Keratinocyte (primary cell): ENCODE measurements around the gene KBTBD12. TPM values are rescaled to one million over a fixed set of nuclear protein-coding genes. Genes with fewer than 3 reads are reported as not detected.

Experiments
- DNase-seq: peaks from one replicate; pipeline ENCODE4 v3.0.0-alpha.2; 2011; ENCODE audit warnings: low read depth, missing footprints, low spot score
- FAIRE-seq: peaks from 2 replicates; lab custom pipeline; 2011; peaks lifted over from hg19 to GRCh38; lab: Jason Lieb, UNC
- H2AFZ ChIP-seq: 2 replicates; pipeline ENCODE4 v1.6.0; 2012; ENCODE audit warnings: low read length, control low read depth, inconsistent platforms; ENCODE audit not compliant: control insufficient read depth
- H3K27ac ChIP-seq: 2 replicates; pipeline ENCODE4 v1.5.1; 2011; ENCODE audit warnings: low read length; ENCODE audit not compliant: control insufficient read depth, insufficient read depth
- H3K27me3 ChIP-seq: 3 replicates; pipeline ENCODE4 v1.6.0; 2011; ENCODE audit warnings: low read length; ENCODE audit not compliant: control insufficient read depth, insufficient read depth; ENCODE audit errors: extremely low read depth
- H3K36me3 ChIP-seq, 2 experiments: 2 replicates in 1 of 2; 3 replicates in 1 of 2; pipeline ENCODE4 v1.5.1; 2011; ENCODE audit warnings: low read length in 2 of 2, mild to moderate bottlenecking in 1 of 2; ENCODE audit not compliant: control insufficient read depth in 2 of 2, insufficient read depth in 2 of 2; ENCODE audit errors: extremely low read depth in 1 of 2
- H3K4me1 ChIP-seq: 3 replicates; pipeline ENCODE4 v1.5.1; 2011; ENCODE audit warnings: low read length; ENCODE audit not compliant: control insufficient read depth, insufficient read depth; ENCODE audit errors: extremely low read depth
- H3K4me2 ChIP-seq: 3 replicates; pipeline ENCODE4 v1.6.0; 2011; ENCODE audit warnings: low read depth, low read length; ENCODE audit not compliant: control insufficient read depth, insufficient read depth; ENCODE audit errors: extremely low read depth
- H3K4me3 ChIP-seq, 3 experiments: fragments of 200-600 bp in 1 of 3; sonication (generic) in 1 of 3; 2 replicates in 2 of 3; 3 replicates in 1 of 3; pipeline ENCODE4 v1.5.1; 2011 to 2016; ENCODE audit warnings: low read length in 3 of 3, mild to moderate bottlenecking in 3 of 3, control low read depth in 2 of 3, inconsistent platforms in 1 of 3, low read depth in 1 of 3, mixed read lengths in 1 of 3, mixed run types in 1 of 3, moderate library complexity in 1 of 3; ENCODE audit not compliant: control insufficient read depth in 2 of 3, insufficient read depth in 2 of 3; ENCODE audit errors: extremely low read depth in 1 of 3
- H3K79me2 ChIP-seq: 2 replicates; pipeline ENCODE4 v1.6.0; 2012; ENCODE audit warnings: low read length; ENCODE audit not compliant: control insufficient read depth, insufficient read depth
- H3K9ac ChIP-seq: 3 replicates; pipeline ENCODE4 v1.6.0; 2011; ENCODE audit warnings: low read length; ENCODE audit not compliant: control insufficient read depth, insufficient read depth; ENCODE audit errors: extremely low read depth
- H3K9me1 ChIP-seq: 3 replicates; pipeline ENCODE4 v1.6.0; 2011; ENCODE audit warnings: low read length; ENCODE audit not compliant: control insufficient read depth, insufficient read depth; ENCODE audit errors: extremely low read depth
- H3K9me3 ChIP-seq: 2 replicates; pipeline ENCODE4 v1.5.1; 2012; ENCODE audit warnings: low read depth, low read length; ENCODE audit not compliant: control insufficient read depth
- H4K20me1 ChIP-seq: 3 replicates; pipeline ENCODE4 v1.6.0; 2011; ENCODE audit warnings: low read length; ENCODE audit not compliant: control insufficient read depth, insufficient read depth; ENCODE audit errors: extremely low read depth
- CTCF ChIP-seq, 3 experiments: IDR thresholded peaks in 1 of 3; conservative IDR thresholded peaks in 1 of 3; optimal IDR thresholded peaks in 1 of 3; 2 replicates in 2 of 3; 3 replicates in 1 of 3; pipeline versions ENCODE3 to v1.5.1; 2011; ENCODE audit warnings: low read length in 3 of 3, mild to moderate bottlenecking in 3 of 3, moderate library complexity in 2 of 3, control low read depth in 1 of 3, inconsistent platforms in 1 of 3; ENCODE audit not compliant: insufficient read depth in 2 of 3; ENCODE audit errors: extremely low read depth in 1 of 3
- EZH2 ChIP-seq: IDR thresholded peaks from one replicate; pipeline ENCODE4 v1.6.1; 2012; ENCODE audit warnings: inconsistent platforms, mild to moderate bottlenecking, low read length, moderate library complexity
- dilution Hi-C: fragments of 300-500 bp; cut with MboI; formaldehyde crosslinking; loops from one replicate; pipeline ENCODE4 v1.7.0; 2020; ENCODE audit warnings: low sequenced_read_pairs; ENCODE audit not compliant: extremely low pct_ligation_motif_present
- polyA plus RNA-seq, 5 experiments: library from polyadenylated mRNA; depleted of rRNA in 3 of 5; stranded (reverse) in 3 of 5; stranded (forward) in 1 of 5; unstranded in 1 of 5; fragments of >200 nt; gene quantifications; 1 replicate in 1 of 5; 2 replicates in 3 of 5; 3 replicates in 1 of 5; pipeline versions ENCODE4 v1.2.1 to v1.2.3, GENCODE V29; 2011 to 2012; ENCODE audit warnings: missing spikeins in 2 of 5, low read depth in 1 of 5, low replicate concordance in 1 of 5

The KBTBD12 gene
- polyA plus RNA-seq, 1 donor (not counting 4 experiments of a cell fraction or from before 2014, with no cell fraction given): not detected

GRCh38 chr3:127953091-127954035, 38.3 kb downstream of the KBTBD12 start:
- Histone ChIP-seq H3K79me2 (no peaks in the 10 kb centered on the region), H3K4me2 (no peak overlapping the region), H3K4me3 (no peak overlapping the region), H4K20me1 (no peaks in the 10 kb centered on the region), H3K36me3 (no peaks in the 10 kb centered on the region), H3K9me1 (no peaks in the 10 kb centered on the region), H3K27ac (no peak overlapping the region), H3K9me3 (no peaks in the 10 kb centered on the region), H3K4me1 (peaks cover 11% of the 10 kb centered on the region), H2AFZ (no peak overlapping the region), H3K27me3 (no peaks in the 10 kb centered on the region), H3K9ac (no peak overlapping the region)
- dilution Hi-C loops: no loop called here
- DNase-seq (no peak), FAIRE-seq (no peak)
- no peak for TF ChIP-seq CTCF (optimal IDR thresholded peaks at IDR 0.05 in 1 of 3, IDR thresholded peaks at IDR 0.05 in 1 of 3, conservative IDR thresholded peaks at IDR 0.05 in 1 of 3; ENCODE audit: extremely low read depth in 1 of 3, insufficient read depth in 2 of 3, low read length in 3 of 3)
- no peak for TF ChIP-seq EZH2

- no peak overlapping the region for H3K27ac ChIP-seq
- H3K4me2 ChIP-seq: no peak overlapping the region
- no peaks in the 10 kb centered on the region for H4K20me1 ChIP-seq
Observed at GRCh38 chr3:127954640-127955039, 39.6 kb downstream of the KBTBD12 start.

More at GRCh38 chr3:127954640-127955039, 39.6 kb downstream of the KBTBD12 start:
- dilution Hi-C loops: no loop called here
- no peaks in the 10 kb centered on the region for H3K9me1 ChIP-seq
- no peak overlapping the region for H3K4me3 ChIP-seq
- no peak for TF ChIP-seq CTCF (optimal IDR thresholded peaks at IDR 0.05 in 1 of 3, IDR thresholded peaks at IDR 0.05 in 1 of 3, conservative IDR thresholded peaks at IDR 0.05 in 1 of 3; ENCODE audit: extremely low read depth in 1 of 3, insufficient read depth in 2 of 3, low read length in 3 of 3)
- no peak for TF ChIP-seq EZH2
- H2AFZ ChIP-seq: no peak overlapping the region
- peaks cover 11% of the 10 kb centered on the region for H3K4me1 ChIP-seq
- FAIRE-seq: no peak
- no peak overlapping the region for H3K9ac ChIP-seq
- H3K36me3 ChIP-seq: no peaks in the 10 kb centered on the region
- no peaks in the 10 kb centered on the region for H3K79me2 ChIP-seq
- no peaks in the 10 kb centered on the region for H3K9me3 ChIP-seq
- DNase-seq: no peak
- no peaks in the 10 kb centered on the region for H3K27me3 ChIP-seq
